Smooth muscle cell of the brain vasculature (primary cell): ENCODE results near the gene RTP4.

Experiments used
- DNase-seq: peaks from one replicate; pipeline ENCODE4 v3.0.0-alpha.2; 2012; ENCODE audit warnings: low read depth, low spot score

The RTP4 gene, protein sequence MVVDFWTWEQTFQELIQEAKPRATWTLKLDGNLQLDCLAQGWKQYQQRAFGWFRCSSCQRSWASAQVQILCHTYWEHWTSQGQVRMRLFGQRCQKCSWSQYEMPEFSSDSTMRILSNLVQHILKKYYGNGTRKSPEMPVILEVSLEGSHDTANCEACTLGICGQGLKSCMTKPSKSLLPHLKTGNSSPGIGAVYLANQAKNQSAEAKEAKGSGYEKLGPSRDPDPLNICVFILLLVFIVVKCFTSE

DNA sequence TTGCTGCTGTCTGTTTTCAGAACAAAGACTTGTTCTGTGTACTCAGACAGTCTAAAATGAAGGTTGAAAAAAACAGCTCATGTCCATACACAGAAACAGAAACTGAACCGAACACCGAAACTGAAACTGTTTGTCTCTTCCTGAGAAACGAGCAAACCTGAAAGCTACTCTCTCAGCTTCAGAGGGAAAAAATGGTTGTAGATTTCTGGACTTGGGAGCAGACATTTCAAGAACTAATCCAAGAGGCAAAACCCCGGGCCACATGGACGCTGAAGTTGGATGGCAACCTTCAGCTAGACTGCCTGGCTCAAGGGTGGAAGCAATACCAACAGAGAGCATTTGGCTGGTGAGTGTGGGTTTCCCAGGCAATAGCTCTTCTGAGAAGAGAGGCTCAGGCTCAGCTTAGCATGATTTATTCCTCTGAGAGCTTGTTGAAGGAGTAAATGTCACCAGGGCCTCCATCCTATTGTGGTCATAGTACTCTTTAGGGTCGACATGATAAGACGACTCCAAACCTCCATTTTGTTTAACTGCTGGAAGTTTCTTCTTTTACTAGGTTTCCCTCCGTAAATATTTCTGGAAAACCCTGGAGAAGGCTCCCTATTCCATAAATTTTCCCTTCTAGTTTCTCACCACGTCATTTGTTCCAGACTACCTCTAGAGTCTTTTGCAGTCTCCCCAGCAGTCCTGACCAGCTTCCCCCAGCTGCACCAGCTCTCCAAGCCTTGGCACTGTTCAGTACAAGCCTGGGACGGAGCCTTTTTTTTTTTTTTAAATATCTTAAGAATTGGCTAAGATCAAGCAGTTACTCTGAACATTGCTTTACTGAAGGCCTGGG is at the start of gene RTP4:
Gene RTP4 (plus strand): TSS at position 135 of the 838 bp plus-strand sequence. CDS start 57 bp downstream, at position 192.
- no peak for DNase-seq

DNA sequence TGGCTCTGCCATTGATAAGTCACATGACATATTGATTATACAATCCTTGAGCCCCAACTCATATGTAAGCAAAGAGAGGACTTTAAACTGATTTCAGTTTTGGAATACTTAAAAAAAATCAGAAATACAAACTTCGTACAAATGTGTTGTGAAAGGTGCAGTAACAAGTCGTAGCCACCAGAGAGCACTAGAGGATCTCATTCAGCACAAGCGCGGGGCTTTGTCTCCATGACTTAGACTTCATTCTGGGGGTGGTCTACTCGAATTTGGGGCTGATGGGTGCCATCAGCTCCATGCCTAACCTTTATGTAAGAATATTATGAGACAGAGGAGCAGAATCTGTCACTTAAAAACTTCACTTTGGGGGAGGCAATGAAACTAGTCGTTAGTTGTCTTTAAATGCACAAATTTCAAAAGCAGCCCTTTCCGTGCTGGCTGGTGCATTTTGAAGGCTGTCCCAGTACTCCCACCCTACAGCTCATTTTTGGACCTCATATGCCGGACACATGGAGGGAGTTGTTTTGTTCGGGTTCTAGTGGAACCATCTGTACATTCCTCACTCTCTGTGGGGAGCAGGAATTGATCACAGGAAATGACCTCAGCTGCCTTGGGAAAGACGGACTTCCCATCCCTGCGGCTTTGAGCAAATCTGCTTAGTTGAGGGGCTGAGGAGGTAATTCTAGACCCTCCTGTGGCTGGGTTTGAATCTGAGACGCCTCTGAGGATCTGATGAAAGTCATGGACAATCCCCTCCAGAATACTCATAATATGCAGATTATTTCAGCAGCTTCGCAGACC is 49.2 kb upstream of the RTP4 start:
- DNase-seq, result peak; percentile 47

DNA sequence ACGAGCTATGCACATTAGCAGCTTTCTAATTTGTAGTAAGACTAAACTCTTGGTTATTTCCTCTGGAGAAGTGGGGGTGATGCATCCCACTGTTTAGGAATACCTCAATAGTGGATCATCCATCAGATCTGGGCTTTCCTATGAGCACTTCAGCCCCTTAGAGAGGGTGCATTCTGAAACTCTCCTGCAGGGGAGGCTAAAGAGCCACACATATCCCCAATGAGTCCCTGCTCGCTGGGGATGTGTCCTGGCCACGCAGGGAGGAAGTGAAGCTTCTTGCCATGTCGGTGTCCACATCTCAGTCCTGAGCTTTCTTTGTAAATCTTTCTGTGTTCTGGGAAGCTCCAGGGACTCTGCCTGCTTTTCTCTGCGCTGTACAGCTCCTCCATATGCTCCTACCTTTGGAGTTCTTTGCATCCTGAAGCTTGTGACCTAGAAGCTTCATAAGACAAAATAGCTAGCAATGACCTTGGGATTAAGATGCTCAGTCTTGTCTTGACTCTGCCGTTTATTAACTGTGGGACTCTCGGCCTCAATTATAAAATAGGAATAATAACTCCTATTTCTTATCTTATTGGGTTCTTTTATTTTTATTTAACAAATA is 48.4 kb upstream of the RTP4 start:
- DNase-seq, result peak; percentile 24

DNA sequence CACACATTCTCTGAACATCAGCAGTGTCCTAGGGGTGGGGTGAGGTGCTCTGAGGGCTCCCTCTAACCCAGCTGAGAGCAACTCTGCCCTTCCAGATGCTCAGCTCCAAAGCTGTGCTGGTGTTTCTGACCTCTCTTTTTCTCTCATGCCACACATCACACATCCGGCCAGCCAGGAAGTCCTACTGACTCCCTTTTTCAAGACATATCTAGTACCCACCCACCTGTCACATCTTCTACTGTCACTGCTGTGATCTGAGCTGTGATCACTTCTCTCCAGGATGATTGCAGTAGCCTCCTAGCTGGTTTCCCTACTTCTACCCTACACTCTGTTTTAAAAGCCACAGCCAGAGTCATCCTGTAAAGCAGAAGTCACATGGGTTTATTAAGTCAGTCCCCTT is 46.4 kb upstream of the RTP4 start:
- no peak for DNase-seq

DNA sequence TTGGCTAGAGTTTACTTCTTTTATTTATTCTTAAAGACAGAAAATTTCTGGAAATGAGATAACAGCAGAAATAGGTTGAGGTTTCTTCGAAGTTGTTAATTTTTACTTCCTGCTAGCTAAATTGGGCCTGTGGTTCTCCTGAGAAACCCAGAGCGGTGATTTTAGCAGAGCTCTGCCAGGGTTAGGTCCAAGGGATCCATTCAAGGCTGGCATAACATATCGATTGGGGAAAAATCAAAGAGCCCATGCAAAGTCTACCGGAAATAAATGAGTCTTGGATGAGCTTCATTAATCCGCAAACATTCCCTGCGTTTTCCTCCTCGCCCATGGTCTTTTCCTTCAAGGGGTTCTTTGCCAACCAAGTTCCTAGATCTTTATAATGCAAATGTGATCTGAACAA is 45.9 kb upstream of the RTP4 start:
- DNase-seq, result no peak

DNA sequence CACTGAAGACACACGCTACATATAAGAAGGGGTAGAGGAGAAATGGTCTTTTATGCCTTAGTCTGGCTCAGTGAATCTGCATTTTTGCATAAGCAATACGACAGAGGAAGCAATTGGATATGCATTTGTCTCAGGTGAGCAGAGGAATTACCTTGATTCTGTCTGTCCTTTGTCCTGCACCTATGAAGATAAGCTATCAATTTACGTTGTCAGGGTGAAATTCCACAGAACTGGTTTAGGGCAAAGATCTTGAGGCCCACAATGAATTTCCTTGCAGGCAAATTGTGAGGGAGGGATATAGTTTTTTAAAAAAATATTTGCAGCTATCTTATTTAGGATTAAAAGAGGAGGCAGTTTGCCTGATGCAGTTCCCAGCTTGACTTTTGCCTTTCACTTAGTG is 45.1 kb upstream of the RTP4 start:
- no peak for DNase-seq

DNA sequence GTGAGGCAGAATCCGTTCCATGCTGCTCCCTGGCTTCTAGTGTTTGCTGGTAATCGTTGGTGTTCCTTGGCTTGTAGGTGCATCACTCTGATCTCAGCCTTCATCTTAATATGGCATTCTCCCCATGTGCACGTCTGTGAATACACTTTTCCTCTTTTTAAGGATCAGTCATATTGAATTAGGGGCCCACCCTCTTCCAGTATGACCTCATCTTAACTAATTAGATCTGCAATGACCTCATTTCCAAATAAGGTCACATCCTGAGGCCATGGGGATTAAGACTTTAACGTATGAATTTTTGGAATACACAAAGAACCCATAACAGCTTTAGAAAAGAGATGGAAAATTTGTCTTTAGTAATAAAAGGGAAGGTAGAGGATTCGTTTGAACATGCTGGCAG is 42.6 kb upstream of the RTP4 start:
- DNase-seq, result no peak

DNA sequence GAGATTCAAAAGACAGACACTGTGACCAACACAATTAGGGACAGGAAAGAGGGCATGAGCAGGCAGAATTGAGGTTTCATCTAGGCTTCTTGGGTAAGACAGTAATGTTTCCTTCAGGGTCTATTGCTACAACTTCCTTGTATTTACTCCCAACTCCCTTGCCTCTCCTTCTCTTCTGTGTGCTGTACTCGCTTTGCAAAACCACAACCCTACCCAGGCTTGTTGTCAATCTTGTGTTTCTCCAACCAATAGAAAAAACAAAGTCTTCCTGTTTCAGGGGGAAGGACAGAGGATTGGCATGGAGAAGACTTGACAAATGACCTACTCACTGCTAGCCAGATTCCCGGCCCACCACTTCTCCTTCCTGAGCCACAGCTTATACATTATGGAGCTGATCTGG is 40.3 kb upstream of the RTP4 start:
- DNase-seq, result no peak

DNA sequence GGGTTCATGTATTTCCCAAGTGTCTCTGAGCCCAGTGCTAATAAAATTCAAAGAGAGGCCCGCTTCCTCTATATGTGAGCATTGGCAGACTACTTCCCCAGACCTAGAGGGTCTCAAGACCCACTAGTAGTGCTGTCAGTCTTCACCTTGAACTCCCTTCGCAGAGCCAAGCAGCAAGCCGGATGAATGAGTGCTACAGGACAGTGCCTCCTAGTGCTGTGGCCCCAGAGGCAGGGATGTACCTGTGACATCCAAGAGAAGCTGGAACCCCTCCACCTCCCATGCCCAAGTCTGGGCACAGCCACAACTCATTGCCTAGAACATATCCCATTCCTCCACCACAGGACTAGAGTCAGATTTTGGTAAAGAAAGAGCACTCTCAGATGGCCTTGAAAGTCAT is 39.5 kb upstream of the RTP4 start:
- DNase-seq, result no peak

DNA sequence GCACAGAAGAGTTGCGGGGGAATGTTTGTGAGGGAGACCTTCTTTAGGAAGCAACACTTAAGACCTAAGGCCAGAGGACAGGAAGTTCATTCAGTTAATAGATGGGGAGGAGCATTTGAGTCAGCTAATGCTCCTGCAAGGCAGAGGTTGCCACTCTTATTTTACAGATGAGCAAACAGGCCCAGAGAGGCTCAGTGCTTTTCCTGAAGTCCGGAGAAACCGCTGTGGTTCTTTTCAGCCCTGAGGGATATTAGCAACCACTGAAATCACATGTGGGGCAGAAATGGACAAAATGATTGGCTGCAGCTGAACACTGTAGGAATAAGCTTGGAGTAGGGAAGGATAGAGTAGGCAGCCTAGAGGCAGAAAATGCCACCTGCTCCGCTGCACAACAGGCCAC is 33.3 kb upstream of the RTP4 start:
- no peak for DNase-seq

DNA sequence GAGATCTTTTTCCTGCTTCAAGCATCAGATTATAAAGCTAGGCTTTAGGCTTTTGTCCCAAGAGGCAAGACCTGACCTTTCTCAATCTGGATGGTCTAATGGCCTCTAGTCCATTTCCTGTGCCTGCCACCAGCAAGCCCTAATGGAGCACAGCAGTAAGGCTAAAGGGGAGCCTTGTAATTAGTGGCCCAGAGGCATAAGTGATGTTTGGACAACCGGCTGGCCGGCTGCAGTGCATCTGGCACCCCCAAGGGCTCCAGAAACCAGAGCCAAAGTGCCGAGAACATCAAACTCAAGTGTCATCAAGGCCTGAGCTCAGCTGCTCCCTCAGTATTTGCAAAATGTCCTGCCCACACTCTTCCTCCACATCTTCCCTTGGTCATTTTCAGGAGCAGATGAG is 31.9 kb upstream of the RTP4 start:
- DNase-seq, result no peak

DNA sequence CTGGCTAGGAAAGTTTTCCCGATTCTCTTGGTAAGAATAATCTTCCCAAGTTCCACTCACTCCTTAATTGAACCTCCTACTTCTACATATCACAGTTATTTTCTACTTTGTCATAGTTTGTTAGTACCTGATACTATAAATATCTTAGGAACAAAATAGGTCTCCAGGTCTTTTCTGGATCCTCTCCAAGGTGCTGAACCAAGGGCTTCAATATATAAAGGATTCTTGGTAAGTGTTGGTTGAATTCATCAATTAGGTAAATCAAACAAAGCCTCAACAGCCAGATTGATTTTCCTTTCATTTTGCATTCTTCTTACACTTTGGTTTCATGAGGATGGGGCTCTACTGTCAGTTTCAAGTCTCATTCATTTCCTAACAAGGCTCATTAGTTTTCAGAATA is 27.6 kb upstream of the RTP4 start:
- no peak for DNase-seq

DNA sequence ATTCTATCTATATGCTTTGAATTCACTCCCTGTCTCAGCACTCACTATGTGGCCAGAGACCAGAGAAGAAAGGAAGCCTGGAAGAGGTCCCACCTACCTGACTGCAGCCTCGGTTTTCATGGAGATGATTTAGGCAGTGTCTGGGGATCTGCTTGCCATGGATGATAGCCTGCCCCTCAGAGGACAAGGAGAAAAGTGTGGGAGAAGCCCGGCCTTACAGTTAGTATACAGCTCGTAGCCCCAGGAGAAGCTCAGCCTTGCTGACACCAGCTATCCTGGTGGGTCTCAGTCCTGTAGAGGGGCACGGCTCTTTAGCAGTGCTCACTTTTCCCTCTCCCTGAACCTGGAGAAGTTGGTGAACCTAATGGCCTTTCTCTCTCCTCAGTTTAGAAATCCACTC is 25.9 kb upstream of the RTP4 start:
- DNase-seq, result no peak

DNA sequence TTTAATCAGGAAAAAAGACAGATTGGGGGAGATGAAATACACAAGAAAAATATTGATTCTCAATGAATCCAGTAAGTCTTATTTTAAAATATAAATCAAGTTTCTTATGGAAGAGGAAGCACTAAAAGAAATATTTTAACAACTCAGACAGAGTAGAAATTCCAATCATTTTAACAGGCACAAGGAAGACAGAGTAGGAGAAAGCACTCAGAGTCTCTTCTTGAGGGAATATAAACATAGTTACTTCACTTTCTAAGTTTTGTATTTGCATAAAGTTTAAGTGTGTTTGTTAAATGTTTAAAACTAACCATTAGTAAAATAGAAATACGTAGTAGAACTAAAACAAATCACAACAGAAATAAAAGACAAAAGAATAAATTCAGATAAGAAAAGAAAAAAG is 24.5 kb upstream of the RTP4 start:
- DNase-seq, result no peak

DNA sequence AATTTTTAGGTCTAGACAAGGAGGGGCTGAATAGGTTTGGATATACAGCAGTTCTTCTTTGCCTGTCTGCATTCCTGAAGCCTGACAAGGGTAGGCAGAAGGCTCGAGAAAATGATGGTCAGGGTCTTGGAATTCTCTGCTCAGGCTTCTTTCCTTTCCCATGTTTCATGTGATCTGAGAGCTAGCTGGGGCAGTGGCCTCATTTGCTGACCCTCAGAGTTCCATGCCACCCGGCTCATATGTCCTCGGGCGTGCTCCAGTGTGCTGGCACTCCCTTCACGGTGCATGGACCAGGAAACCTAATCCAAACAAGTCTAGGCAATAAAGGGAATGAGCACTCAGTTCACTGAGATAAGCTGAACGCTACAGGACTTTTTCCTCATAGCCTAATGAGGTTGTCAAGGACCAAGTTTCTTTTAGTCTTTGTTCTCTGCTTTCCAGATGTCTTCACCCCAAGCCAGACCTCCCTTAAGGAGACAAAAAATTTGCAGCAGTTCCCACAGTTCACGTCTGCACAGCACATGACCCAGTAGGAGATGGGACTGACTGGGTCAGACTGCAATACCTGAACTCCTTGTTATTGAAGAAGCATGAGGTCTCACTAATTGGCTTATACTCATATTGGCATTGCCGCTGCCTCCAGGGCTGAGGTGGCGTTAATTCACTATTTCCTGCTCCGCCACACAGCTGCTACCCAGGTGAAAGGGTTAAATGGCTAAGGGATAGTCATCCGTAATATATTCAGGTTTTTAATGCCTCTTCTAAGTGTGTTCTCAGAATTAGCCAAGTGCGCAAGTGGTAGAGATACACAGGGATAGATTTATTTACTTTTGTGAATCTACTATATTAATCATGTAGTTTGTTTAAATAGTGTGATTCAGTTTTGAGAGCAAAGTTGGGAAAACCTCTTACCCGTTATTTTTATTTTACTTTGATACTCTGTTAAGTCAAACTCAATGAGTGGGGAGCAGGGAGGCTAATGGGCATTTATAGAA is 15.3 kb upstream of the RTP4 start:
- DNase-seq, result no peak

DNA sequence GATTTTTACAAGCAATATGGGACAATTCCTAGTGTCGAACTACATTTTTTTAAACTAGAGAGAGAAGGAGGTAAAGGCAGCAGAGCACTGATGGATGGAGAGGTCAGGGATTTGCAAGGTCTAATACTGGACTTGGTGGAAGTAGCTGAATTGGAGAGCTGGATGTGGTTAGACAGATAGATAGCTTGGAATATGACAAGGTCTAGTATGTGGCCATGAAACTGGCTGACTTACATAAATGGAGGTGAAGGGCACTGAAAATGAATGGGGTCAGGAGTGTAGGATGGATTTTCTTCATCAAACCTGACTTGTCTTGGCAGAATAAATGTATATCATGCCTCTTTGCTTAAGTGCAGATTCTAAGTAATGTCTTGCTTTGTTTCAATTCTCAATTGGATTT is 10.1 kb upstream of the RTP4 start:
- DNase-seq, result no peak

DNA sequence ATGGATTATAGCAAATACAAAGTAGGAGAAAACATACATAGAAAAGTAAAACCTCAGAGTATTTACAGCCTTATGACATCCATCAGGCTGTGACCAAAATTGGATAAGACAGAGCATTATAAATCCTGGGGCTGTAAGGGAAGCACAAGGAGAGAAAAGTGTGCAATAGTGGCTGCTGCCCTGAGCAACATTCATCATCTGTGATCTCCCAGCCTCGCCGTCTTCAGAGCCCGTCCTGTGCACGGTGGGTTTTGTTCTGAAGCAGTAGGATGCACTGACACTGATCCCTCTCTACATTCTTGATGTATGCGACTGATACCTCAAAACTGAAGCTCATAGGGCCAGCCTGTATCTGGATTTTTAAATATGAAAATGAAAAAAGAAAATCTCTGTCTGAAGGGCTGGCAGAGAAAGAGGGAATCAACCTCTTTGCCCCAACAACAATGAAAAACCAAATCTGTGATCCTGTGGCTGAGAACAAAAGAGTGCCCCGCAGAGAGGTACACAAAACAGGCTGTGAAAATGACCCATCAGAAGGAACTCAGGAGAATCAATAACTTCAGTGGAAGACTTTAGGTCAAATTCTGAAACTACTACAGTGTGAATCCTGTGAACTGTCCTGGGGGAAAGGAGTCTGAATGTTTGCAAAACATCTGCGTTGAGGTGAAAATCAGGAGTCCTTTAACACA is 8.2 kb upstream of the RTP4 start:
- DNase-seq, result no peak

DNA sequence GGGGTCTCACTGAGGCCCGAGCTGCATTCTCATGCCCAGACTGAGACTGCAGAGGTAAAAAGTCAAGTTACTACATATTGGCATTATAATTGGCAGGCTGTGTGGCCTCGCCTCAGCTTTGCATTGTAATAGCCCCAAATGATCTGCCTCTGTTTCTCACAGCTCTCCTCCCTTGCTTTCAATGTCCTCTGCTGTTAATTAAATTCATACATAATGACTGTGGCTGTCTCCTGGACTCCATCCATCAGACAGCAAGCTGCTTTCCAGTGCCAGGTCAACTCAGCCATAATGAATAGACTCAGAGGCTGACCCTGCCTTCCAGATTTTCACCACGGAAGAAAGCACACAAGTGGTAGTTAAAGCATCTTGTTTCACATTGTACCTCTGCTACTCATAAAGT is 7.6 kb upstream of the RTP4 start:
- DNase-seq, result no peak

DNA sequence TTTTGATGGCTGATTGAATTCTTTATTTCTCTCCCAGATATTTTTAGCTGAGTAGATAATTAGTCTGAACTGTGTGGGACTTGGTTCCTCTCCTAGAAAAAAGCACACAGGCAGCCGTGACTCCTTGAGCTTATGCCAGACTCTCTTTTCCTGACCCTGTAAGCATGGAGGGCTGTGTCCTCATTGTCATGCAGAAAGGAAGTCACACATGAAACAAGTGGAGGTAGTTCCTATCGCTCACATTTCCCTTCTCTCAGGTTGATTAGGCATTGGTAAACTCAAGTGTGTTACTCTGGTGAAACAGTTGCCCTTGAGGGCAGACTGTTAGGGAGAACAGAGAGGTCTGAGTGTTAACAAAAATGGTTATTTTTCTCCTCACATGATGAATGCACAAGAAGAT is 6.3 kb upstream of the RTP4 start:
- DNase-seq, result no peak

DNA sequence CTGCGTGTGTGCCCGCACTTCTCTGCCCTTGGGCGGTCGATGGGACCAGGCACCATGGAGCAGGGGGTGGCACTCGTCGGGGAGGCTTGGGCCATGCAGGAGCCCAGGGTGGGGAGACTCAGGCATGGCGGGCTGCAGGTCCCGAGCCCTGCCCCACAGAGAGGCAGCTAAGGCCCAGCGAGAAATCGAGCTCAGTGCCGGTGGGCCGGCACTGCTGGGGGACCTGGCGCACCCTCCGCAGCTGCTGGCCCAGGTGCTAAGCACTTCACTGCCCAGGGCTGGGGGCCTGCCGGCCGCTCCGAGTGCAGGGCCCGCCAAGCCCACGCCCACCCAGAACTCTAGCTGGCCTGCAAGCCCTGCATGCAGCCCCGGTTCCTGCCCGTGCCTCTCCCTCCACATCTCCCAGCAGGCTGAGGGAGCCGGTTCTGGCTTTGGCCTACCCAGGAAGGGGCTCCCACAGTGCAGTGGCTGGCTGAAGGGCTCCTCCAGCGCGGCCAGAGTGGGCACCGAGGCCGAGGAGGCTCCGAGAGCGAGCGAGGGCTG is 553 bp upstream of the RTP4 start:
- DNase-seq, result no peak
